Left hindlimb (tissue), 1 donor: ENCODE measurements around the gene TEC.
"Not testable (repeated sequence)": the region's sequence is repeated elsewhere in the genome, so short reads cannot be mapped to it uniquely, and the experiment has no call there.

ENCODE experiments used
- DNase-seq: peaks from one replicate; pipeline ENCODE4 v3.0.0-alpha.2; 2018

The TEC gene

DNA sequence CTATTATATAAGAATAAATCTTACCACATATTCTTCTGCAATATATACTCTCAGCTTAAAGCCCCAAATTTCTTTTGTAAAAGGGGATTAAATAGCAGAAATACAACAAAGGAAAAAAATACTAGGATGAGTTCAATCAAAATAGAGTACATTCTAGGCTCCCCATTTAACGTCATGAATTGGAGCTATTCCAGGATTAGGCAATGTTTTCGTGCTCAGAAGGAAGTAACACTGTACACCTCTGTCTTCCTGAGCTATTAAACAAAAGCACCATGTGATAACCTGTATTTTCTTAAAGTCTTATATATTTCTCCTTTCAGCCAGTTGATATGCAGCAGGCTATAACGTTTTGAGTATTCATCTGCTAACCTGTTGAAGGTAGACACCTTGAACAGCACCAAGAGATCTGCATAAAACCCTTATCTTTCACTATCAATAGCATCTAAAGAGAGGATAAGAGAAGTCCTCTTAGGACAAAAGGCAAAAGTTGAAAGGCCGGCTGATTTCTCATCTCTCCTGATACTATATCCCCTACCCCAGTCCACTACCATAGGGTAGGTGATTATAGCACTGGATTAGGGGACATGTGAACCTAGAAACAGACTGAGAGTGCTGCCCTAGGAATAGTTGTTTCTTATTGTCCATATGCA is 31.5 kb downstream of the TEC start:
- DNase-seq, result no peak

DNA sequence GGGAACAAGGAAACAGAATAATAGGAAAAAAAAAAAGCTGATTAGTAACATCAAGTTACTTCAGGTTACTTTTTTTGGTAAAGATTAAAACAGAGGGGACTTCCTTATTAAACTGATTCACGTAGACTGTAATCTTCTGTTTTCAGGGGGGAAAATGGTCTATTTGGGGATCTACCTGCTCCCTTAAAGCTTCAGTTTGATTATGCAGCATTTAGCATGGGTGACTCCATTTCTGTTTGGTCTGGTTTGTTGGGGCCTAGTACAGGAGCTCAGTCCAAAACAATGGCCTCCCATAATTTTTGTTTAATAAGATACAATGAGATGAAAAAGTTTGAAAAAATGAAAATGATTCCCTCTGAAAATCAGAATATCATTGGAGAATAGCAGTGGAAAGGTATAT is 34.6 kb downstream of the TEC start:
- DNase-seq, result no peak

GRCh38 chr4:48234575-48234974 is 35.1 kb downstream of the TEC start:
- DNase-seq, result no peak

GRCh38 chr4:48228949-48229348 is 40.7 kb downstream of the TEC start:
- DNase-seq, result no peak

- DNase-seq, result no peak
Observed at GRCh38 chr4:48227662-48228061, 42.0 kb downstream of the TEC start.

DNA sequence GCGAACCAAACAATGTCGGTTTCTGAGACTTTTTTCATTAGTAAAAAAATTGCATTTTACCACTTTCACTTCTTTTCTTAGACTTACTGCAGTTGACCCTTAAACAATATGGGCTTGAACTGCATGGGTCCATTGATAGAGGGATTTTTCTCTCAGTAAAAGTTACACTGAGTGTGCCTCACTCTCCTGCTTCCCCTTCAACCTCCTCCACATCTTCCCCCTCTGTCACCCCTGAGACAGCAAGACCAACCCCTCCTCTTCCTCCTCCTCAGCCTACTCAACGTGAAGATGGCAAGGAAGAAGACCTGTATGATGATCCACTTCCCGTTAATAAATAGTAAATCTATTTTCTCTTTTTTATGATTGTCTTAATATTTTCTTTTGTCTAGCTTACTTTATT is 43.4 kb downstream of the TEC start:
- DNase-seq, result no peak

DNA sequence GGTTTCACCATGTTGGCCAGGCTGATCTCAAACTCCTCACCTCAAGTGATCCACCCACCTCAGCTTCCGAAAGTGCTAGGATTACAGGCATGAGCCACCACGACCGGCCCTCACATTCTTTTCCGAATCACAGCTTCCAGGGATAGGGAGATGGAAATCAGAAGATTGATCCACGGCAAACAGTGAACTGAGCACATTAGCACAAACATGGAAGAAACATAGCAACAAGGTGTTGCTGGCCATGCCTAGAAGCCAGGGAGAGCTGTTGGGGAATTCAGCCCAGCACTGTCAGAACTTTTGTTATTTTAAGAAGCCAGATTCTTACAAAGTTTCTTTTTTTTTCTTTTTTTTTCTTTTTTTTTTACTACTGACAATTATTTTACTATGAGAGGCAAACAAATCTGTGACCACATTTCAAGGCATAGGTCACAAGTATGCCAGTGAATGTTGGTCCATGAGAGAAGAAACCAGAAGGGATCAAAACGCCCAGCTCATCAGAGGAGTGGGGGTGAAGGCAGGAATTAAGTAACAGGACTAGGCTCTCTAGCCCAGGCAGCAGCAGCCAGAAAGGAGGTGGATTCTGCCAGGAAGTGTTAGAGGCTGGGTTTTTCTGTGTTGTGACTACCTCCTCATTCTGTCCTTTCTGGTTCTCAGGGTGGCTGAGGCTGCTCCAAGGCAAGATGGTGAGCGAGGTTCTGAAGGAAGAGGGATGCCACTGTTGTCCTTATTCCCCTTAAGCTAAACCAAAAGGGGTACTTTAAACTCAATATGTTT is 44.1 kb downstream of the TEC start:
- DNase-seq, result no peak

DNA sequence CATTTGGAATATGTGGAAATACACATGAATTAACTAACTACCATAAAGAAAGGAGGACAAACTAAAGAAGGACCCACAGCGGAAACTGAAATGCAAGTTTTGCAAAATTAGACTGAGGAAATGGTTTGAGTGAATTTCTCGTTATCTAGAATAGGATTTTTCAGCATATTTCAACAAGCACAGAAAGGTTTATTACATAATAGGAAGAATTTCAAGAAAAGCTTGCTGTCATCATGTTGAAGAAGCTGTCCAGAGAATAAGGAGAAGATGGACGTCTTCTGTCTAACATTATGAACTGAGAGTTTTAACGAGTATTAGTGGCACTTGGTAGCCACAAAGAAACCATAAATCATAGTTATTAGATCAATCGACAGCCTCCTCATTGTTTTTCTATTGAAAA is 45.0 kb downstream of the TEC start:
- DNase-seq, result no peak

- no peak for DNase-seq
Observed at GRCh38 chr4:48223633-48224295, 45.9 kb downstream of the TEC start.

DNA sequence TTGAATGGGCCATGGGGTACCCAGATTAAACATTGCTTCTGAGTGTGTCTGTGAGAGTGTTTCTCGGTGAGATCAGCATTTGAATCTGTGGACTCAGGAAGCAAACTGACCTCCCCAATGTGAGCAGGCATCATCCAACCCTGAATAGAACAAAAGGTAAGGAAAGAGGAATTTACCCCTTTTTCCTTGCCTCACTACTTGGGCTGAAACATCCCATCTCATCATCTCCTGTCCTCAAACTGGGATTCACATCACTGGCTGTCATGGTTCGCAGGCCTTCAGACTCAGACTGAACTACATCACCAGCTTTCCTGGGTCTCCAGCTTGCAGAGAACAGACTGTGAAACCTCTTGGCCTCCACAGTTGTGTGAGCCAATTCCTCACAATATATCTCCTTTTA is 47.1 kb downstream of the TEC start:
- no peak for DNase-seq

DNA sequence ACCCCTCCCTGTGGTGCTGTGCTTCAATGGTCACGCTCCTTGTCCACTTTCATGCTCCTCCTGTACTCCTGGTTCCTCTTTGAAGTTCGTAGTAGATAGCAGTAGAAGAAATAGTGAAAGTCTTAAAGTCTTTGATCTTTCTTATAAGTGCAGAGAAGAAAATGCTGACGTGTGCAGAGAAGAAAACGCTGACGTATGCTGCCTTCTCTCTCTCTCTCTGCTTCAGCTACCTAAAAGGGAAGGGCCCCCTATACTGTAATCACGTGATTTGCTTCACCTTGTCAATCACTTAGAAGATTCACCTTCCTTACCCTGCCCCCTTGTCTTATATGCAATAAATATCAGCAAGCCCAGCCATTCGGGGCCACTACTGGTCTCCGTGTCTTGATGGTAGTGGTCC is 50.2 kb downstream of the TEC start:
- not testable (repeated sequence) for DNase-seq

- no peak for DNase-seq
Observed at GRCh38 chr4:48216563-48216962, 53.1 kb downstream of the TEC start.

- no peak for DNase-seq
Observed at GRCh38 chr4:48215977-48216376, 53.7 kb downstream of the TEC start.

GRCh38 chr4:48212165-48212564 is 57.5 kb downstream of the TEC start:
- no peak for DNase-seq

DNA sequence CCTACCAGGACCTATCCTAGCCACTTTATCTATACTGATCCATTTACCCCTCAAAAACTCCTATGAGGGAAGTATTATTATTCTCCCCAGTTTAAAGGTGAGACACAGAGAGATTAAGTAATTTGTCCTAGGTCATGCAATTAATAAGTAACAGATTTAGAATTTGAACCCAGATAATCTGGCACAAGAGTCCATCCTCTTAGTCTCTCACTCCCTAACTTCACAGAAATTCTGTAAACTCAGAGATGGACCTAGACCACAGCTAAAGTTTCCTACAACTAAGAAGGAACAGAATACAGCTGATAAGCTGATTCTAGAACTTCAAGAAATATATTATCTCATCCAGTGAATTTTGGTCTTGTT is 58.7 kb downstream of the TEC start:
- no peak for DNase-seq

DNA sequence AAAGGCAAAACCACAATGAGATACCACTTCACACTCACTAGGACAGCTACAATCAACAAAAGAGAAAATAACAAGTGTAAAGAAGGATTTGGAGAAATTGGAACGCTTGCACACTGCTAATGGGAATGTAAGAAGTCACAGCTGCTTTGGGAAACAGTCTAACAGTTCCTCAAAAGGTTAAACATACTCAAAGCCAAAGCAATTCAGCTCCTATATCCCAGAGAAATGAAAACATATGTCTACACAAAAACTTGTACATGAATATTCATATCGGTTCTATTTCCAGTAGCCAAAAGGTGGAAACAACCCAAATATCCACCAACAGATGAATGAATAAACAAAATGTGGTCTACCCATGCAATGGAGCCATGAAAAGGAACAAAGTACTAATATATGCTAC is 64.0 kb downstream of the TEC start:
- no peak for DNase-seq

DNA sequence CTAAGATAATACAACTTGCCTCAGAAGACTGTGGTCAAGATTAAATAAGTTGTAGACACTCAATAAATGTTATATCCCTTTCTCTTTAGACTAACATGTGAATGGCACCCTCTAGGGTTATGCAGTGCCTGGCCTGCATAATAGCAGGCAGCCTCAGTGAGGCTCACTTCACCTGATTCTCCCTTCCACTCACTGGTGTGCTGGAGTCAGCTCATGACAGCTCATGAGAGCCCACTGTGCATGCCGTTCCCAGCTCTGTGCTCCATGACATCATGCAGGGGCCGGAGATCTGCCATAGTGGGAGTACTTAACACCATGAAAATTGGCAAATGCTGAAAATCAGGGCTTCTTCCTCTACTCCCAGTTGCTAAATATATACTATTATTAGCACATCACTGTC is 64.5 kb downstream of the TEC start:
- DNase-seq, result no peak

GRCh38 chr4:48203819-48204218 is 65.8 kb downstream of the TEC start:
- DNase-seq, result no peak

DNA sequence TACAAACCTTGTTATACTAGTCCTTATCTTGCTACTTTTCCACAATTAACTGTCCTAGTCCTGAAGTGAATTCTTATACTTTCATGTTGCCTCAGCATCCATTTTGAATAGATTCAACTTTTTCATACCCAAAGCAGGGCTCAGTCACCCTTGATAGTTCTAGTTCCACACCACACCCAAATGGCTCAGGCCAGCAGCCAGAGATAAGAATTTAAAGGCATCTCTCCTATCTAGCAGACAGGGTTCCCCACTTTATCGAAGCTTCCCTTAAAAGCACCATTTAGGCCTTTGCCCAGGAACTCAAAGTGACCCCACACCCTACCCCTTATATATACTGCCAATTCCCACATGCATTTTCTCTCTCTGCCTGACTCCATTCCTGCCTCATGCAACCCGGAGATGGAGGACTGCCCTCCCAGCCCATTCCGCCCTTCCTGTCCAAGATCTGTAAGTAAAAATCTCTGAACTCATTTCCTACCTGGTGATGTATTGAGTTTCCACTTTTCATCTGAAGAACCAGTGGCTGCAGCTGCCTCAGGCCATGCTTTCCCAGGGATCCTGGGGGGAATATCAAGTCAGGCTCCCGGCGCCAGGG is 71.9 kb downstream of the TEC start:
- DNase-seq, result no peak

GRCh38 chr4:48196758-48197504 is 72.7 kb downstream of the TEC start:
- DNase-seq, result no peak

GRCh38 chr4:48195853-48196252 is 73.8 kb downstream of the TEC start:
- no peak for DNase-seq

DNA sequence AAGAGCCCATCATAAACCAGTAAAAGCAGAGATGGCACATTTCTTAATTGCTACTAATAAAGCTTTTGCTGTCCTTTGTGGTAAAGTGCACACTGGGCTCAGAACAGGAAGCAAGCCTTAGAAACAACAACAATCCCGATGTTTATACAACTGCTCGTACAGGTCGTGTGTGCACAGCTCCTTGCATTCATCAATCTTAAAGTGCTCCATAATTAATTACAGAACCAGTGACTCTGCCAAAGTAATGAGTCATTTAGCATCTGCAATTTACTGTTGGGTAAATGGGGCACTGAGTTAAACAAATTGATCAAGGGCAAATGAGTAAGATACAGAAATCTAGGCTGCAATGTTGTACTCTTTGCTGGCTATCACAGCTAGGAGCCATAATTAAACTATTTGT is 74.3 kb downstream of the TEC start:
- no peak for DNase-seq

- DNase-seq, result no peak
Observed at GRCh38 chr4:48194971-48195370, 74.7 kb downstream of the TEC start.
